GM13976 (cell line): Measurements from ENCODE around the gene TMEM266.

Experiments used
- DNase-seq: peaks from one replicate; pipeline ENCODE4 v3.0.0; 2012; ENCODE audit warnings: low spot score
- CTCF ChIP-seq: IDR thresholded peaks from 2 replicates; pipeline ENCODE4 v1.5.1; 2012; ENCODE audit warnings: borderline replicate concordance, mild to moderate bottlenecking; ENCODE audit not compliant: insufficient read depth; ENCODE audit errors: extremely low read depth, missing control alignments, control extremely low read depth
- in situ Hi-C: fragments of 300-500 bp; cut with MboI; formaldehyde crosslinking; loops from one replicate; pipeline ENCODE4 v1.12.0; 2022; ENCODE audit warnings: low sequenced_read_pairs, mixed read lengths, inconsistent platforms; ENCODE audit not compliant: unreplicated experiment

The TMEM266 gene

GRCh38 chr15:76105391-76105790 lies 45.6 kb downstream of the TMEM266 start:
- TF ChIP-seq CTCF: no peak
- in situ Hi-C loops: no loop called here
- no peak for DNase-seq

GRCh38 chr15:76105911-76106310 lies 46.1 kb downstream of the TMEM266 start:
- no peak for DNase-seq
- no peak for TF ChIP-seq CTCF
- in situ Hi-C loops: no loop called here

- no peak for TF ChIP-seq CTCF
- DNase-seq: no peak
- in situ Hi-C loops: no loop called here
These were observed 47.4 kb downstream of the TMEM266 start for GRCh38 chr15:76107169-76107568.

GRCh38 chr15:76108021-76108723 lies 48.4 kb downstream of the TMEM266 start:
- DNase-seq: no peak
- no peak for TF ChIP-seq CTCF
- in situ Hi-C loops: no loop called here

GRCh38 chr15:76109046-76109445 lies 49.3 kb downstream of the TMEM266 start:
- TF ChIP-seq CTCF: no peak
- DNase-seq: no peak
- in situ Hi-C loops: no loop called here

- TF ChIP-seq CTCF: no peak
- in situ Hi-C loops: no loop called here
- no peak for DNase-seq
These were observed 54.8 kb downstream of the TMEM266 start for GRCh38 chr15:76114561-76114960.
